NCI-H82 (cell line): ENCODE results near the gene CNOT9.
"Not testable (repeated sequence)": the region's sequence is repeated elsewhere in the genome, so short reads cannot be mapped to it uniquely, and the experiment has no call there.

ENCODE experiments used
- DNase-seq: peaks from one replicate; lab custom pipeline; 2025; lab: John Stamatoyannopoulos, UW

Gene CNOT9

GRCh38 chr2:218568190-218569037 lies at the start of gene CNOT9, which contains the start of gene USP37:
CNOT9 (plus strand) TSS chr2:218568839; CDS start chr2:218568955, 116 bp downstream.
USP37 (minus strand) TSS chr2:218568351; CDS start chr2:218558653, 9,698 bp downstream.
- peak; percentile 99 for DNase-seq

- no peak for DNase-seq
Observed at GRCh38 chr2:218518876-218519275, 49.8 kb upstream of the CNOT9 start.

- no peak for DNase-seq
Observed at GRCh38 chr2:218523651-218524050, 45.0 kb upstream of the CNOT9 start.

- DNase-seq: not testable (repeated sequence)
Observed at GRCh38 chr2:218528409-218528808, 40.2 kb upstream of the CNOT9 start.

- DNase-seq: no peak
Observed at GRCh38 chr2:218529990-218530389, 38.6 kb upstream of the CNOT9 start.

GRCh38 chr2:218536804-218537494 lies 31.7 kb upstream of the CNOT9 start:
- no peak for DNase-seq

GRCh38 chr2:218540015-218540414 lies 28.6 kb upstream of the CNOT9 start:
- DNase-seq: no peak

- DNase-seq: no peak
Observed at GRCh38 chr2:218546012-218546411, 22.6 kb upstream of the CNOT9 start.

GRCh38 chr2:218547511-218547910 lies 21.1 kb upstream of the CNOT9 start:
- DNase-seq: no peak

GRCh38 chr2:218547978-218548377 lies 20.7 kb upstream of the CNOT9 start:
- no peak for DNase-seq

- DNase-seq: not testable (repeated sequence)
Observed at GRCh38 chr2:218554225-218554624, 14.4 kb upstream of the CNOT9 start.

- no peak for DNase-seq
Observed at GRCh38 chr2:218555527-218555926, 13.1 kb upstream of the CNOT9 start.

- DNase-seq: no peak
Observed at GRCh38 chr2:218557941-218558340, 10.7 kb upstream of the CNOT9 start.

- no peak for DNase-seq
Observed at GRCh38 chr2:218558986-218559385, 9.7 kb upstream of the CNOT9 start.

GRCh38 chr2:218564056-218564455 lies 4.6 kb upstream of the CNOT9 start:
- DNase-seq: no peak

GRCh38 chr2:218566296-218566695 lies 2.3 kb upstream of the CNOT9 start:
- no peak for DNase-seq

GRCh38 chr2:218567797-218568189 lies 846 bp upstream of the CNOT9 start:
- no peak for DNase-seq

GRCh38 chr2:218569038-218569431 lies 396 bp downstream of the CNOT9 start:
- peak; percentile 73 for DNase-seq

- peak; percentile 58 for DNase-seq
Observed at GRCh38 chr2:218569661-218570500, 1.2 kb downstream of the CNOT9 start.

GRCh38 chr2:218570850-218571249 lies 2.2 kb downstream of the CNOT9 start:
- no peak for DNase-seq

GRCh38 chr2:218576854-218577253 lies 8.2 kb downstream of the CNOT9 start:
- no peak for DNase-seq
